ENCODE data around the gene VPS37C. TPM values are rescaled to one million over a fixed set of nuclear protein-coding genes. Genes with fewer than 3 reads are reported as not detected.

VPS37C gene
- total and polyA plus RNA-seq, 10 of the 15 experiments (the other 5 are each of a cell fraction or from before 2014, with no cell fraction given) = 0.39 to 16.5 (median 7.8) TPM

GRCh38 chr11:61080526-61080925 lies 80.7 kb downstream of the VPS37C start:
- intact Hi-C loops (cut with micrococcal nuclease; ENCODE audit: unreplicated experiment) = no loop called here
- Histone ChIP-seq H3K9me3 (replicated peaks; ENCODE audit: control insufficient read depth, insufficient read depth, low read length) (no peaks in the 10 kb centered on the region; the same call in 2 of the 3 replicates), H3K9ac (ENCODE audit: control insufficient read depth, insufficient read depth, low read length) (no peak overlapping the region), H3K4me1 (ENCODE audit: control insufficient read depth, insufficient read depth, low read length) (no peaks in the 10 kb centered on the region), H4K20me1 (ENCODE audit: control insufficient read depth, insufficient read depth) (no peaks in the 10 kb centered on the region), H3K4me2 (ENCODE audit: control insufficient read depth, insufficient read depth) (no peak overlapping the region), H3K27me3 (replicated peaks in 1 of 2; ENCODE audit: control insufficient read depth in 2 of 2, insufficient read depth in 2 of 2, low read length in 1 of 2) (no peaks in the 10 kb centered on the region), H3K27ac (ENCODE audit: control insufficient read depth, insufficient read depth) (no peak overlapping the region), H3K4me3 (no peak overlapping the region), H3K79me2 (ENCODE audit: control insufficient read depth, insufficient read depth, low read length) (no peaks in the 10 kb centered on the region), H2AFZ (ENCODE audit: control insufficient read depth, low read depth, low read length) (no peak overlapping the region), H3K36me3 (ENCODE audit: control insufficient read depth in 2 of 2, insufficient read depth in 2 of 2, low read length in 1 of 2) (no peaks in the 10 kb centered on the region)
- WGBS (ENCODE audit: insufficient coverage, insufficient replicate concordance, low lambda C conversion rate, missing lambda C conversion rate) = 74% methylated on average over 8 of the region's 8 CpGs
- POLR2A ChIA-PET = interaction anchor here (0.6 to 1.1 kb wide), 5 partner anchors 9 to 1071 kb away, joined by 3 to 7 read pairs (median 3); no protein-coding TSS in a partner anchor
- in situ Hi-C loops (cut with MboI) = no loop called here
- TF ChIP-seq BCL3 (IDR thresholded peaks at IDR 0.05; ENCODE audit: borderline replicate concordance, insufficient read depth, low read depth, low read length, poor library complexity, severe bottlenecking) (no peak), MTA2 (IDR thresholded peaks at IDR 0.05; ENCODE audit: low read depth) (no peak), MEF2B (IDR thresholded peaks at IDR 0.05; ENCODE audit: partially characterized antibody, poor library complexity, severe bottlenecking) (no peak), SREBF2 (IDR thresholded peaks at IDR 0.05; ENCODE audit: low read length) (no peak), CBFB (IDR thresholded peaks at IDR 0.05; ENCODE audit: low read depth) (no peak), EP300 (IDR thresholded peaks at IDR 0.05; ENCODE audit: borderline replicate concordance in 1 of 2, control insufficient read depth in 1 of 2, low read depth in 2 of 2, low read length in 2 of 2) (no peak), SUPT20H (IDR thresholded peaks at IDR 0.05; ENCODE audit: borderline replicate concordance, control insufficient read depth, low read depth, low read length) (no peak), RCOR1 (conservative IDR thresholded peaks at IDR 0.05; ENCODE audit: low read depth, low read length) (no peak), BRCA1 (IDR thresholded peaks at IDR 0.05; ENCODE audit: low read depth, low read length) (no peak), PBX3 (IDR thresholded peaks at IDR 0.05; ENCODE audit: insufficient replicate concordance, low read depth, low read length) (no peak), PML (IDR thresholded peaks at IDR 0.05; ENCODE audit: low read length) (no peak), NFYB (IDR thresholded peaks at IDR 0.05; ENCODE audit: insufficient read depth, low read depth, low read length) (no peak), E2F4 (IDR thresholded peaks at IDR 0.05; ENCODE audit: low read depth, low read length) (no peak), RFX5 (IDR thresholded peaks at IDR 0.05; ENCODE audit: low read depth, low read length) (no peak), ZNF274 (IDR thresholded peaks at IDR 0.05; ENCODE audit: insufficient read depth, insufficient read length) (no peak), SMARCA5 (IDR thresholded peaks at IDR 0.05) (no peak)
- CTCF ChIA-PET = interaction anchor here (0.6 to 2.6 kb wide), 6 partner anchors 9 to 138 kb away, joined by 3 to 12 read pairs (median 4); no protein-coding TSS in a partner anchor
- FAIRE-seq = no peak
- no TSS peak for BruUV-seq (replicated peaks)
- ATAC-seq = no peak
- RAD21 ChIA-PET (ENCODE audit: unreplicated experiment) = interaction anchor here (0.8 to 3.1 kb wide), 5 partner anchors 10 to 161 kb away, joined by 3 to 13 read pairs (median 4); no protein-coding TSS in a partner anchor
- SMC1A ChIA-PET (ENCODE audit: uncharacterized antibody, unreplicated experiment) = interaction anchor here (0.7 to 1.2 kb wide), 5 partner anchors 19 to 106 kb away, joined by 3 to 4 read pairs (median 3); no protein-coding TSS in a partner anchor
- DNase-seq (ENCODE audit: low read depth, low spot score) = no peak

Measured in GM12878 (cell line).